ENCODE measurements around the gene RUNX1.

- TF ChIP-seq CTCF (IDR thresholded peaks at IDR 0.05; ENCODE audit: low read depth, low read length) (no peak), POLR2A (IDR thresholded peaks at IDR 0.05; ENCODE audit: extremely low read depth, insufficient read length) (no peak)
Measured at GRCh38 chr21:35072557-35072956, 23.5 kb upstream of the RUNX1 start.
